ENCODE data around the gene KCTD14.
"Not testable (repeated sequence)": the region's sequence is repeated elsewhere in the genome, so short reads cannot be mapped to it uniquely, and the experiment has no call there.

The KCTD14 gene

GRCh38 chr11:78063440-78064181 lies 40.5 kb upstream of the KCTD14 start, which contains the start of gene THRSP:
TSS of gene THRSP (plus strand) at chr11:78063861. CDS start at chr11:78063882, 21 bp downstream.
- no peak within 1 kb of the TSS for H3K9ac ChIP-seq
- H3K27me3 ChIP-seq: no peaks in the 10 kb centered on the region
- H3K9me3 ChIP-seq (replicated peaks in 1 of 11): no peaks in the 10 kb centered on the region
- no peak within 1 kb of the TSS for H3K27ac ChIP-seq
- no peak within 1 kb of the TSS for H3K4me3 ChIP-seq
- peaks cover 0 to 18% (median 4%) of the 10 kb centered on the region in 10 experiments; a peak in 9 of 20 replicates for H3K4me1 ChIP-seq
- TF ChIP-seq Cebpa-rat (IDR thresholded peaks at IDR 0.05): no peak; a peak in 1 of 22 replicates
- no peaks in the 10 kb centered on the region; a peak in 3 of 22 replicates for H4K20me1 ChIP-seq
- H3K4me2 ChIP-seq: no peak within 1 kb of the TSS
- peaks cover 15 to 31% (median 16%) of the 10 kb centered on the region in 11 experiments for H3K36me3 ChIP-seq

GRCh38 chr11:78062671-78063070 lies 39.6 kb upstream of the KCTD14 start:
- H3K4me3 ChIP-seq: no peak overlapping the region
- no peak for TF ChIP-seq Cebpa-rat (IDR thresholded peaks at IDR 0.05)
- H3K9ac ChIP-seq: no peak overlapping the region
- no peaks in the 10 kb centered on the region for H3K27me3 ChIP-seq
- H4K20me1 ChIP-seq: no peaks in the 10 kb centered on the region; a peak in 1 of 22 replicates
- H3K4me1 ChIP-seq: peaks cover 0 to 16% (median 4%) of the 10 kb centered on the region in 10 experiments; a peak in 9 of 20 replicates
- H3K9me3 ChIP-seq (replicated peaks in 1 of 11): no peaks in the 10 kb centered on the region
- H3K4me2 ChIP-seq: no peak overlapping the region
- peaks cover 5 to 21% (median 7%) of the 10 kb centered on the region in 11 experiments for H3K36me3 ChIP-seq
- no peak overlapping the region for H3K27ac ChIP-seq

DNA sequence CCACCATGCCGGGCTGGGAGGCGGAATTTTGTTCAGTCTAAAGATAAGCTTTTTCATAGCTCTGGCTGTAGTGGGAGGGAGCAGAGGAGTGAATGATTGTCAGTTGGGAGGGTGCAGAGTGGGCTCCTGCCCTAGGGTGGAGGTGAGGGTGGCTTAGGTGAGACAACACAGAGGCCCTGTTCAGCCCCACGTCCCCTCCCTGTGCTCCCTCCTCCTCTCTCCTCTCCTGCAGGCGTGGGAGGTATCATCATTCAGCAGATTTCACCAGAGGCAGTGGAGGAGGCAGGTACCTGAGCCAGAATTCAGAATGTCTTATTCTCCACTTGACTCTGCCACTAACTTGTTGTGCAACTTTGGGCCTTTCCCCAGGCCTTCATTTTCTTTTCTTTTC lies 38.8 kb upstream of the KCTD14 start:
- Histone ChIP-seq H3K36me3 (peaks cover 0 to 14% (median 0%) of the 10 kb centered on the region in 11 experiments; a peak in 7 of 22 replicates), H3K9me3 (replicated peaks in 1 of 11) (no peaks in the 10 kb centered on the region), H4K20me1 (no peaks in the 10 kb centered on the region; a peak in 1 of 22 replicates), H3K27ac (no peak overlapping the region), H3K4me3 (no peak overlapping the region), H3K9ac (no peak overlapping the region; a peak in 1 of 22 replicates), H3K4me2 (no peak overlapping the region), H3K27me3 (no peaks in the 10 kb centered on the region), H3K4me1 (peaks cover 0 to 9% (median 3%) of the 10 kb centered on the region in 10 experiments; a peak in 8 of 20 replicates)
- TF ChIP-seq Cebpa-rat (IDR thresholded peaks at IDR 0.05): no peak

DNA sequence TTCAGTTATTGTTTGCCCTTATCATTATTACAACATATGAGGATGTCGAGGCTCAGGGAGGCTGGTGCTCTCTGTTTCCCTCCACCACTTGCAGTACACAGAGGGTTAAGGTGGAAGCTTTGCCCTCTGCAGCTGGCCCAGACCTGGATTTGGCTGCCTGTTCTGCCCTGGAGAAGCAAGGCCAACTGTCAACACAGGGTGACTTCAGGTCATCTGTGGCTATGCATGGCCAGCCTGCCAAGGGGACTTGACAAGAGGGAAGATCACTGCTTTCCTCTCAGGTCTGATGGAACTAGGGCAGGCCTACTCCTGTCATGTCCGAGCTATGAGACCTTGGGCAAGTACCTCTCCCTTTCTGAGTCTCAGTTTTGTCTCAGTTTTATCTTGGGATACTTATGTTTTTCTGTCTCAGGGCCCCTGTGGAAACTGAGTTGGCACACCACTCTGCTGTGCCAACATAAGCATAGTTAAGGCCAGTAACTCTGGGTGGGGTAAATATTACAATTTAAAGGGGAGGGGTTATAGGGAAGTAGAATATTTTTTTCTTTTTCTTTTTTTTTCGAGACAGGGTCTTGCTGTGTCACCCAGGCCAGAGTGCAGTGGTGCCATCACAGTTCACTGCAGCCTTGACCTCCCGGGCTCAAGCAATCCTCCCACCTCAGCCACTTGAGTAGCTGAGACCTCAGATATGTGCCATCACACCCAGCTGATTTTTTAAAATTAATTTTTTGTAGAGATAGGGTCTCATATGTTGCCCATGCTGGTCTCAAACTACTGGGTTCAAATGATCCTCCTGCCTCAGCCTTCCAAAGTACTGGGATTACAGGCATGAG lies 38.2 kb upstream of the KCTD14 start:
- H3K4me3 ChIP-seq: no peak overlapping the region
- peaks cover 0 to 3% (median 0%) of the 10 kb centered on the region in 10 experiments; a peak in 4 of 20 replicates for H3K4me1 ChIP-seq
- H3K9me3 ChIP-seq (replicated peaks in 1 of 11): no peaks in the 10 kb centered on the region
- peaks cover 0 to 8% (median 0%) of the 10 kb centered on the region in 11 experiments; a peak in 3 of 22 replicates for H3K36me3 ChIP-seq
- no peak overlapping the region for H3K27ac ChIP-seq
- H3K4me2 ChIP-seq: no peak overlapping the region
- H3K9ac ChIP-seq: no peak overlapping the region; a peak in 1 of 22 replicates
- no peaks in the 10 kb centered on the region for H3K27me3 ChIP-seq
- no peaks in the 10 kb centered on the region; a peak in 1 of 22 replicates for H4K20me1 ChIP-seq
- TF ChIP-seq Cebpa-rat (IDR thresholded peaks at IDR 0.05): no peak

DNA sequence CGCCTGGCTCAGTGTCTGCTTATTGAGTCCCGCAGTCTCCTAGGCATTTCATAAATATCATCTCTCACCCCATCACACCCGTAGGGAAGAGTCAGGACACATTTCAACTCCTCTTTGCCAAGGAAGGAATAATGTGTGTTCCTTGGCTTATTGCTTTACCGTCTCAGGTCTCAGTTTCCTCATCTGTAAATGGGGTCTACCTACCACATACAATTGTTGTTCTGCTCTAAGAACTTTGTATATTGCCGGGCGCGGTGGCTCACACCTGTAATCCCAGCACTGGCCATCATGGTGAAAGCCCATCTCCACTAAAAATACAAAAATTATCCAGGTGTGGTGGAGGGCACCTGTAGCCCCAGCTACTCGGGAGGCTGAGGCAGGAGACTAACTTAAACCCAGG lies 37.5 kb upstream of the KCTD14 start:
- Histone ChIP-seq H3K36me3 (peaks cover 0 to 6% (median 0%) of the 10 kb centered on the region in 11 experiments; a peak in 2 of 22 replicates), H3K27me3 (no peaks in the 10 kb centered on the region), H3K4me3 (no peak overlapping the region), H4K20me1 (no peaks in the 10 kb centered on the region; a peak in 1 of 22 replicates), H3K4me2 (no peak overlapping the region), H3K27ac (no peak overlapping the region), H3K9ac (no peak overlapping the region), H3K9me3 (replicated peaks in 1 of 11) (no peaks in the 10 kb centered on the region), H3K4me1 (no peaks in the 10 kb centered on the region)
- no peak for TF ChIP-seq Cebpa-rat (IDR thresholded peaks at IDR 0.05)

GRCh38 chr11:78059749-78060328 lies 36.8 kb upstream of the KCTD14 start:
- H3K27ac ChIP-seq; H3K9ac ChIP-seq; H3K36me3 ChIP-seq; H3K4me3 ChIP-seq; H3K4me2 ChIP-seq; H3K9me3 ChIP-seq (replicated peaks in 1 of 11); H4K20me1 ChIP-seq; H3K27me3 ChIP-seq; H3K4me1 ChIP-seq: not testable (repeated sequence)

DNA sequence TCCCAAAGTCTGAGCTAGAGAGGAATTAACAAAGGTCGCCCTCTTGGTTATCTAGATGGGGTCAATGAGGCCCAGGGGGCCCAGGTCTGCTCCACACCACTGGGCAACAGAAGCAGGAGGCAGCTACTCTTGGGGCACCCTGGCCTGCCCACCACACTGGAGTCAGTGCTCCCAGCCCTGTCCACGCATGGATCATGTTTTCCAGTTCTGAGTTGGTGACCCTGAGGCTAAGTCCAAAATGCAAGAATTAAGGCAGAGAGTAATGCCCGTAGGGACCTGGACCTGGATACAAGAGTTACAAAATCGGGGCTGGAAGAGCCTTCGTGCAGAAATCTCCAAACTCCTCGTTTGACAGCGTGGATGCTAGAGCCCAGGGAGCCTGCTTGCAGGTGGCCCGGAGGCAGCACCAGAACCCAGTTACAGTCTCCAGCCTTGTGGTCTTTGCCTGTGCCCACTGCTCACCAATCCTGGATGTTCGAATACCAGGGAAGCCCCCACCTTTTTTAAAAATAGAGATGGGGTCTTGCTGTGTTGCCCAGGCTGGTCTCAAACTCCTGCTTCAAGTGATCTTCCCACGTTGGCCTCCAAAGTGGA lies 34.5 kb upstream of the KCTD14 start:
- no peak for TF ChIP-seq Cebpa-rat (IDR thresholded peaks at IDR 0.05)
- no peaks in the 10 kb centered on the region for H3K27me3 ChIP-seq
- no peaks in the 10 kb centered on the region for H3K36me3 ChIP-seq
- H3K4me1 ChIP-seq: no peaks in the 10 kb centered on the region
- H4K20me1 ChIP-seq: no peaks in the 10 kb centered on the region
- no peaks in the 10 kb centered on the region for H3K9me3 ChIP-seq (replicated peaks in 1 of 11)
- no peak overlapping the region for H3K4me2 ChIP-seq
- H3K4me3 ChIP-seq: no peak overlapping the region
- H3K27ac ChIP-seq: no peak overlapping the region
- H3K9ac ChIP-seq: no peak overlapping the region

DNA sequence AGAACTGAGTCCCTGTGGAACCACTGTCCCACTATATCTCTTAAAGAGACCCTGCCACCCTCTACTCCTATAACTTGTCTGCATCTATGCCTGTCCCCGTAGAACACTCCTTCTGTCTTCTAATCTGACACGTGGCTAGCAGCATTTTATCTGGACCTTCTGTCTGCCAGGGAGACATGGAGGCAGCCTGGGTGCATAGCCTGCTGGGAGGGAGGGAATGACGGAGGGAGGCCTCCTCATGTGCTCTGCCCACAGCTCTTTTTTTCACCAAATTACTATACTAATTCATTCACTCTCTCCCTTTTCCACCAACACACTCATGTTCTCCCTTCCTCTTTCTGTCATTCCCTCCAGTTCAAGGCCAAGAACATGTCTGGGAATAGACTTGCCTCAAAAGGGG lies 33.0 kb upstream of the KCTD14 start:
- H3K4me1 ChIP-seq: peaks cover 0 to 9% (median 0%) of the 10 kb centered on the region in 10 experiments; a peak in 6 of 20 replicates
- H3K9me3 ChIP-seq (replicated peaks in 1 of 11): no peaks in the 10 kb centered on the region
- H4K20me1 ChIP-seq: no peaks in the 10 kb centered on the region
- no peak overlapping the region for H3K4me2 ChIP-seq
- H3K9ac ChIP-seq: no peak overlapping the region
- H3K27me3 ChIP-seq: no peaks in the 10 kb centered on the region
- TF ChIP-seq Cebpa-rat (IDR thresholded peaks at IDR 0.05): no peak
- no peaks in the 10 kb centered on the region for H3K36me3 ChIP-seq
- no peak overlapping the region for H3K27ac ChIP-seq
- no peak overlapping the region for H3K4me3 ChIP-seq

- Histone ChIP-seq H3K4me2 (no peak overlapping the region), H3K9me3 (replicated peaks in 1 of 11) (no peaks in the 10 kb centered on the region), H3K36me3 (no peaks in the 10 kb centered on the region), H3K27ac (no peak overlapping the region), H3K4me3 (no peak overlapping the region), H3K4me1 (peaks cover 0 to 13% (median 0%) of the 10 kb centered on the region in 10 experiments; a peak in 6 of 20 replicates), H3K27me3 (no peaks in the 10 kb centered on the region), H3K9ac (no peak overlapping the region), H4K20me1 (no peaks in the 10 kb centered on the region)
- TF ChIP-seq Cebpa-rat (IDR thresholded peaks at IDR 0.05): no peak
Measured at GRCh38 chr11:78054971-78055370, 31.9 kb upstream of the KCTD14 start.

All from BLaER1 treated with 17β-estradiol and CSF1 and Interleukin-3, amounts not matched to agents 10 nM and 100 nM (cell line).